Endothelial cell of umbilical vein (primary cell): ENCODE data around the gene JARID2. TPM values are rescaled to one million over a fixed set of nuclear protein-coding genes. Genes with fewer than 3 reads are reported as not detected.

Experiments used
- BruUV-seq: library from RNA; stranded (reverse); fragments of 400-500 nt; replicated peaks from 2 replicates; lab custom pipeline; 2021; lab: Mats Ljungman, UMichigan
- CTCF ChIA-PET: fragments of 300-600, 350-600 bp; sonication (Branson Sonifier 250); formaldehyde crosslinking; loops from one replicate; lab custom pipeline; 2021; ENCODE audit warnings: antibody characterized with exemption, inconsistent platforms; lab: Charles Lee
- POLR2A ChIA-PET: fragments of 300-600, 350-600 bp; sonication (Branson Sonifier 250); formaldehyde crosslinking; loops from one replicate; lab custom pipeline; 2021; ENCODE audit warnings: antibody characterized with exemption, inconsistent platforms; lab: Charles Lee
- DNase-seq: peaks from one replicate; pipeline ENCODE4 v3.0.0-alpha.2; 2011; ENCODE audit warnings: low read depth, low spot score
- FAIRE-seq: peaks from 2 replicates; lab custom pipeline; 2011; peaks lifted over from hg19 to GRCh38; lab: Jason Lieb, UNC
- H2AFZ ChIP-seq: 2 replicates; pipeline ENCODE4 v1.6.0; 2012; ENCODE audit warnings: low read depth, low read length, control low read depth, inconsistent platforms
- H3K27ac ChIP-seq: 2 replicates; pipeline ENCODE4 v1.5.1; 2011; ENCODE audit warnings: low read depth, mild to moderate bottlenecking, control low read depth, low read length, moderate library complexity; ENCODE audit not compliant: insufficient read depth
- H3K27me3 ChIP-seq, 2 experiments: 2 replicates each; pipeline versions ENCODE4 v1.6.0 to v1.6.1; 2011; ENCODE audit warnings: low read length in 2 of 2, mixed read lengths in 1 of 2; ENCODE audit not compliant: control insufficient read depth in 2 of 2, insufficient read depth in 2 of 2
- H3K36me3 ChIP-seq, 2 experiments: 2 replicates in 1 of 2; 3 replicates in 1 of 2; pipeline ENCODE4 v1.5.1; 2011; ENCODE audit warnings: low read length in 2 of 2, mild to moderate bottlenecking in 1 of 2, moderate library complexity in 1 of 2; ENCODE audit not compliant: control insufficient read depth in 2 of 2, insufficient read depth in 2 of 2; ENCODE audit errors: extremely low read depth in 1 of 2
- H3K4me1 ChIP-seq: 3 replicates; pipeline ENCODE4 v1.5.1; 2011; ENCODE audit warnings: mild to moderate bottlenecking, low read length; ENCODE audit not compliant: control insufficient read depth, insufficient read depth; ENCODE audit errors: extremely low read depth
- H3K4me2 ChIP-seq: 2 replicates; pipeline ENCODE4 v1.6.1; 2011; ENCODE audit warnings: low read length, control low read depth, mixed read lengths; ENCODE audit not compliant: insufficient read depth
- H3K4me3 ChIP-seq, 3 experiments: fragments of 200-600 bp in 1 of 3; sonication (generic), shearing (Covaris generic) in 1 of 3; replicated peaks in 1 of 3; 2 replicates each; pipeline ENCODE4 v1.5.1; 2011 to 2016; ENCODE audit warnings: control low read depth in 3 of 3, low read length in 3 of 3, mild to moderate bottlenecking in 2 of 3, inconsistent platforms in 1 of 3, low read depth in 1 of 3, moderate library complexity in 1 of 3; ENCODE audit not compliant: insufficient read depth in 1 of 3
- H3K79me2 ChIP-seq: 2 replicates; pipeline ENCODE4 v1.6.0; 2012; ENCODE audit warnings: low read length, inconsistent platforms; ENCODE audit not compliant: control insufficient read depth, insufficient read depth
- H3K9ac ChIP-seq: replicated peaks from 2 replicates; pipeline ENCODE3; 2011; ENCODE audit warnings: low read length, control low read depth; ENCODE audit not compliant: insufficient read depth; ENCODE audit errors: extremely low read depth
- H3K9me1 ChIP-seq: replicated peaks from 3 replicates; pipeline ENCODE4 v1.6.0; 2011; ENCODE audit warnings: mild to moderate bottlenecking, low read length; ENCODE audit not compliant: control insufficient read depth, insufficient read depth; ENCODE audit errors: extremely low read depth
- H3K9me3 ChIP-seq: replicated peaks from 2 replicates; pipeline ENCODE4 v1.5.1; 2012; ENCODE audit warnings: low read length, inconsistent platforms; ENCODE audit not compliant: control insufficient read depth, insufficient read depth
- H4K20me1 ChIP-seq: replicated peaks from 2 replicates; pipeline ENCODE3; 2011; ENCODE audit warnings: mild to moderate bottlenecking, low read length; ENCODE audit not compliant: control insufficient read depth, insufficient read depth; ENCODE audit errors: extremely low read depth
- CTCF ChIP-seq, 2 donors: IDR thresholded peaks; 1 replicate in 1 of 2; 2 replicates in 1 of 2; pipeline ENCODE4 v1.5.1; 2011; ENCODE audit warnings: low read length in 2 of 2, mild to moderate bottlenecking in 2 of 2, moderate library complexity in 2 of 2, control low read depth in 1 of 2, inconsistent platforms in 1 of 2, low read depth in 1 of 2; ENCODE audit not compliant: insufficient read depth in 1 of 2; ENCODE audit errors: extremely low read depth in 1 of 2
- EZH2 ChIP-seq: IDR thresholded peaks from 2 replicates; pipeline ENCODE4 v1.6.1; 2012; ENCODE audit warnings: borderline replicate concordance, low read depth, mild to moderate bottlenecking, moderate library complexity, low read length, inconsistent platforms; ENCODE audit not compliant: severe bottlenecking
- GATA2 ChIP-seq: IDR thresholded peaks from 2 replicates; pipeline ENCODE4 v1.7.0; 2011; ENCODE audit warnings: low read depth, mild to moderate bottlenecking, moderate library complexity, mixed read lengths, low read length; ENCODE audit not compliant: insufficient read length, insufficient read depth
- MAX ChIP-seq: IDR thresholded peaks from 2 replicates; pipeline ENCODE4 v1.6.1; 2011; ENCODE audit not compliant: insufficient read depth, insufficient read length
- MYC ChIP-seq: IDR thresholded peaks from one replicate; pipeline ENCODE4 v1.6.1; 2011; ENCODE audit warnings: mild to moderate bottlenecking, low read depth, low read length
- POLR2A ChIP-seq: IDR thresholded peaks from 2 replicates; pipeline ENCODE4 v1.6.1; 2012; ENCODE audit warnings: low read depth, mild to moderate bottlenecking, control low read depth, low read length
- dilution Hi-C: fragments of 300-500 bp; cut with MboI; formaldehyde crosslinking; loops from one replicate; pipeline ENCODE4 v1.15.0; 2019; ENCODE audit warnings: low sequenced_read_pairs; ENCODE audit not compliant: extremely low pct_ligation_motif_present
- intact Hi-C: fragments of 100-400 bp; cut with micrococcal nuclease; formaldehyde crosslinking; loops from one replicate; pipeline ENCODE4 v1.10.0; 2022
- polyA plus RNA-seq, 4 experiments: library from polyadenylated mRNA; depleted of rRNA in 3 of 4; stranded (reverse) in 3 of 4; unstranded in 1 of 4; fragments of >200 nt; gene quantifications; 2 replicates each; pipeline versions ENCODE4 v1.2.1 to v1.2.3, GENCODE V29; 2011 to 2012; ENCODE audit warnings: missing spikeins in 1 of 4
- total RNA-seq: library from RNA; stranded (reverse); gene quantifications from 2 replicates; pipeline ENCODE4 v1.2.3, GENCODE V29; 2021

Gene JARID2
- total and polyA plus RNA-seq, 2 donors (not counting 3 experiments of a cell fraction or from before 2014, with no cell fraction given) = 2.9 to 10.6 TPM

- no peak for DNase-seq
- Histone ChIP-seq H3K9ac (no peak overlapping the region), H4K20me1 (no peaks in the 10 kb centered on the region), H3K79me2 (no peaks in the 10 kb centered on the region), H3K4me2 (no peak overlapping the region), H3K9me1 (no peaks in the 10 kb centered on the region), H3K4me1 (peaks cover 11% of the 10 kb centered on the region), H3K4me3 (no peak overlapping the region), H3K9me3 (no peaks in the 10 kb centered on the region), H3K27ac (no peak overlapping the region), H3K36me3 (no peaks in the 10 kb centered on the region), H3K27me3 (no peaks in the 10 kb centered on the region), H2AFZ (no peak overlapping the region)
- FAIRE-seq = no peak
- CTCF ChIA-PET = interaction anchor here (1.2 to 3.6 kb wide), 3 partner anchors 9 to 15 kb away, joined by 3 to 16 read pairs (median 4); no protein-coding TSS in a partner anchor
- dilution Hi-C loops (no loop called here), intact Hi-C loops (no loop called here)
- POLR2A ChIA-PET = no interaction called here
- TF ChIP-seq GATA2 (no peak), CTCF (IDR thresholded peaks at IDR 0.05; ENCODE audit: extremely low read depth in 1 of 2, insufficient read depth in 1 of 2, low read depth in 1 of 2, low read length in 2 of 2) (no peak), POLR2A (no peak), MYC (no peak), EZH2 (no peak), MAX (no peak)
- no TSS peak for BruUV-seq
Observed at GRCh38 chr6:15475872-15476271, 230.0 kb downstream of the JARID2 start.
